ENCODE results near the gene GLG1.

Gene GLG1

GRCh38 chr16:74472010-74472409, 134.9 kb downstream of the GLG1 start:
- Histone ChIP-seq H3K9ac (no peak overlapping the region), H3K79me2 (ENCODE audit: insufficient read depth, low read depth) (no peaks in the 10 kb centered on the region), H2AFZ (ENCODE audit: low read depth) (no peak overlapping the region), H3K36me3 (ENCODE audit: insufficient read depth) (peaks cover 4% of the 10 kb centered on the region), H3K4me1 (ENCODE audit: low read depth, poor library complexity, severe bottlenecking) (peaks cover 44% of the 10 kb centered on the region), H3K27ac (no peak overlapping the region), H3K27me3 (ENCODE audit: insufficient read depth, low read depth) (no peaks in the 10 kb centered on the region), H4K20me1 (ENCODE audit: insufficient read depth) (no peaks in the 10 kb centered on the region), H3K4me2 (no peak overlapping the region), H3K4me3 (IDR thresholded peaks at IDR 0.05; ENCODE audit: insufficient read depth, low read depth, low read length) (no peak overlapping the region)
- no peak for TF ChIP-seq CTCF (conservative IDR thresholded peaks at IDR 0.05; ENCODE audit: low read depth, low read length)

GRCh38 chr16:74469946-74470478, 136.9 kb downstream of the GLG1 start:
- Histone ChIP-seq H3K9ac (no peak overlapping the region), H3K36me3 (ENCODE audit: insufficient read depth) (peaks cover 4% of the 10 kb centered on the region), H3K4me2 (peak overlapping the region; percentile 13; the same call in 1 of the 2 replicates), H3K27ac (no peak overlapping the region), H4K20me1 (ENCODE audit: insufficient read depth) (0 out of 2 replicates have a peak, but pooled peaks cover 3% of the 10 kb centered on the region), H3K4me1 (ENCODE audit: low read depth, poor library complexity, severe bottlenecking) (peaks cover 49% of the 10 kb centered on the region), H3K4me3 (IDR thresholded peaks at IDR 0.05; ENCODE audit: insufficient read depth, low read depth, low read length) (no peak overlapping the region), H3K79me2 (ENCODE audit: insufficient read depth, low read depth) (no peaks in the 10 kb centered on the region), H2AFZ (ENCODE audit: low read depth) (no peak overlapping the region), H3K27me3 (ENCODE audit: insufficient read depth, low read depth) (no peaks in the 10 kb centered on the region)
- no peak for TF ChIP-seq CTCF (conservative IDR thresholded peaks at IDR 0.05; ENCODE audit: low read depth, low read length)

GRCh38 chr16:74468807-74469525, 137.9 kb downstream of the GLG1 start:
- Histone ChIP-seq H3K4me3 (IDR thresholded peaks at IDR 0.05; ENCODE audit: insufficient read depth, low read depth, low read length) (no peak overlapping the region), H3K4me1 (ENCODE audit: low read depth, poor library complexity, severe bottlenecking) (peaks cover 49% of the 10 kb centered on the region), H3K36me3 (ENCODE audit: insufficient read depth) (peaks cover 4% of the 10 kb centered on the region), H3K79me2 (ENCODE audit: insufficient read depth, low read depth) (no peaks in the 10 kb centered on the region), H4K20me1 (ENCODE audit: insufficient read depth) (0 out of 2 replicates have a peak, but pooled peaks cover 3% of the 10 kb centered on the region), H3K27me3 (ENCODE audit: insufficient read depth, low read depth) (no peaks in the 10 kb centered on the region), H3K9ac (no peak overlapping the region), H2AFZ (ENCODE audit: low read depth) (no peak overlapping the region), H3K27ac (no peak overlapping the region), H3K4me2 (peak overlapping the region; percentile 13; the same call in 1 of the 2 replicates)
- no peak for TF ChIP-seq CTCF (conservative IDR thresholded peaks at IDR 0.05; ENCODE audit: low read depth, low read length)

- no peak overlapping the region for H3K27ac ChIP-seq
- TF ChIP-seq CTCF (conservative IDR thresholded peaks at IDR 0.05; ENCODE audit: low read depth, low read length): no peak
- H4K20me1 ChIP-seq (ENCODE audit: insufficient read depth): 0 out of 2 replicates have a peak, but pooled peaks cover 3% of the 10 kb centered on the region
- no peaks in the 10 kb centered on the region for H3K27me3 ChIP-seq (ENCODE audit: insufficient read depth, low read depth)
- peaks cover 4% of the 10 kb centered on the region for H3K36me3 ChIP-seq (ENCODE audit: insufficient read depth)
- H2AFZ ChIP-seq (ENCODE audit: low read depth): no peak overlapping the region
- no peak overlapping the region for H3K4me2 ChIP-seq
- no peak overlapping the region for H3K9ac ChIP-seq
- H3K79me2 ChIP-seq (ENCODE audit: insufficient read depth, low read depth): no peaks in the 10 kb centered on the region
- no peak overlapping the region for H3K4me3 ChIP-seq (IDR thresholded peaks at IDR 0.05; ENCODE audit: insufficient read depth, low read depth, low read length)
- peaks cover 49% of the 10 kb centered on the region for H3K4me1 ChIP-seq (ENCODE audit: low read depth, poor library complexity, severe bottlenecking)
Observed at GRCh38 chr16:74466872-74467271, 140.0 kb downstream of the GLG1 start.
